H4 (cell line): Measurements from ENCODE around the gene CYP3A4. TPM values are rescaled to one million over a fixed set of nuclear protein-coding genes. Genes with fewer than 3 reads are reported as not detected.
"Not testable (repeated sequence)": the region's sequence is repeated elsewhere in the genome, so short reads cannot be mapped to it uniquely, and the experiment has no call there.

Source experiments
- DNase-seq: peaks from one replicate; pipeline ENCODE4 v3.0.0-alpha.2; 2015; ENCODE audit warnings: low spot score
- total RNA-seq: library from RNA; depleted of rRNA; stranded (reverse); fragments of >200 nt; shearing (Covaris generic); gene quantifications from 2 replicates; pipeline ENCODE4 v1.2.3, GENCODE V29; 2014

CYP3A4 gene
- total RNA-seq, 1 experiment from 2014 or later = not detected

DNA sequence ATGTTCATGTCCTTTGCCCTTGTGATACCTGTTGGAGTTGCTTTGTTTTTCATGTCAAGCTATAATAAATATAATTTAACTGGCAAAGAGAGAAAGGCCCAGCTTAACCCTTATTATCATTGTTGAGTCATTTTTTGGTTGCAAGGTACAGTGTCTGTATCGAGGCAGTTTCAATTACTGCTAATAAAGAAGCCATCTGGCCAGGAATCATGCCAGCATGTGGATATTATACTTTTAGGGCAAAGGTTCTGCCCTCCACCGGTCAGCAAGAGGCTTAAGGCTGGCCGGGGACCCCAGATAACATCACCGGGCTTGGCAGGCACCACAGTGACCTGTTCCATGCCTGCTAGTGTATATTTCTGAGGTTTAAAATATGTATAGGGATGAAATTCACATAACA, 9.0 kb upstream of the CYP3A4 start:
- DNase-seq = no peak

GRCh38 chr7:99791667-99792369, 7.8 kb upstream of the CYP3A4 start:
- DNase-seq = no peak

DNA sequence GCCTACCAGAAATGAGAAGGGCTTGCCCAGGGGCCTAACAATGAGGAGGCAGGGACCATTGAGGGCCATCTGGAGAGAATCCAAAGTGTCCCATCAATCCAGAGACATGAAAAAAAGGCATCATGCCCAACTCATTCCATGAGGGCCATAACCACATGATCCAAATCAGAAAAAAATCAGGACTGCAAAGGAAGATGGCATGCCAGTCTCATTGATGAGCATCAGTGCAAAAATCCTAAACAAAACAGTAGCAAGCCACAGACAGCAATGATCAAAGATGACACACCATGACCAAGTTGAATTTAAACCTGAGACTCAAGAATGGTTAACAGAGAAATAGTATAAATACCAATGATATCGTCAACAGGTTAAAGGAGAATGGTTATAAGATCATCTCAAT, 7.0 kb upstream of the CYP3A4 start:
- no peak for DNase-seq

DNA sequence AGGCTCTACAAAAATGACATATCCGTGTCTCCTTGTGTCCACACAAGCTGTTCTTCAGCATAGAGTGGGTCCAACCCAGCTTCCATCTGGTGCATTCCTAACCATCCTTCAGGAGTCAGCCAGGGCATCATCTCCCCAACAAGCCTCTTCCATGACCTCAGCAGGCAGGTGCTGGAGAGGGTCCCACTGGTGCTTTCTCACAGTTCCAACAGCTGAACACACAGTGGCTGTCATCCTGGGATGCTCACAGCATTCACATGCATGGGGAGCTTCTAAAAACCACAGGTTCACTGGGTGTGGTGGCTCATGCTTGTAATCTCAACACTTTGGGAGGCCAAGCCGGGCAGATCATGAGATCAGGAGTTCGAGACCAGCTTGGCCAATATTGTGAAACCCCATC, 6.4 kb upstream of the CYP3A4 start:
- DNase-seq = no peak

- DNase-seq = no peak
Observed at GRCh38 chr7:99789441-99790070, 5.6 kb upstream of the CYP3A4 start.

DNA sequence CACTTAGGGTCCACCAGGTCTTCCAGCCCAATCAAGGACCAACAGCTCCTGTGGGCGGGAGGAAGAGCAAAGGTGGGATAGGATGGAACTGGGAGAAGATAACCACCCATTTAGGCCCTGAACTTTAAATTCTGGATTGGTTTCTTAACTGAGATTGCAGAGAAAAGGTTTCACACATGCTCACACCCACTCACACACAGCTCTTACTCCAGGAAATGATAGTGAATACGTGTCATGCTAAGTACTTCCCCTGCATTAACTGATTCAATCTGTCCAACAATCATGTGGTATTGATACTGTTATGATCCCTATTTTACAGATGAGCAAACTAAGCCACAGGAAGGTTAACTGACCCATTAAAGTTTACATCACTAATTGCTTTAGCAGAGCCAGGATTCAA, 4.6 kb upstream of the CYP3A4 start:
- DNase-seq = no peak

DNA sequence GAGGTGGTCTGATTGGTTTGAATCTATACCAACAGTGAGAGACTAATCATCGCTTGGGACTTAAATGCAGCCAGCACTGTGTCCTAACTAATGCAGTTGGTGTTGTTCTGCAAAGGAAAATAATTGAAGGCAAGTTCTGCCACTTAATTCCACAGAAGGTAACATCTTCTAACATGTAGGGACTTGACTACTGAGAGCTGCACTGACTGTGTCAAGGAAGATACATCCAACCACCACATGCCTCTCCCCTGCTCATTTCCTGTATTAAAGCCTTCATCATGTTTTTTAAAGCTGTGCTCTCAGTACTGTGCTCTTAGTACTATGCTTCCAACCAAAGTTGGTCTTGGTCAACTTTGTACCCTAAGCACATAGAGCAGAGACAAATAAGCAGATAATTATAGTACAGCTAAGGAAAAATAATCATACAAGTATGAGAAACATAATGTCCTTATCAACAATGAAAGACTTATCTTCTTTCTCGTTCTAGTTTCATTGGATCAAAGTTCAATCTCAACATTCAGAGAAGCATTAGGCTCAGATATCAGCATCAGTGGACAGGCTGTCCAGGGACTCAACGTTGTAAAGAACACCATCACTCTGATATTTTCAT, 2.8 kb upstream of the CYP3A4 start:
- DNase-seq = no peak

GRCh38 chr7:99785654-99786053, 1.7 kb upstream of the CYP3A4 start:
- not testable (repeated sequence) for DNase-seq

- DNase-seq = no peak
Observed at GRCh38 chr7:99782012-99782953, 1.7 kb downstream of the CYP3A4 start.

- no peak for DNase-seq
Observed at GRCh38 chr7:99780588-99780987, 3.4 kb downstream of the CYP3A4 start.

- DNase-seq = no peak
Observed at GRCh38 chr7:99779949-99780348, 4.0 kb downstream of the CYP3A4 start.

- DNase-seq = no peak
Observed at GRCh38 chr7:99778880-99779279, 5.1 kb downstream of the CYP3A4 start.

GRCh38 chr7:99773395-99773794, 10.6 kb downstream of the CYP3A4 start:
- not testable (repeated sequence) for DNase-seq

GRCh38 chr7:99772565-99772964, 11.4 kb downstream of the CYP3A4 start:
- no peak for DNase-seq

DNA sequence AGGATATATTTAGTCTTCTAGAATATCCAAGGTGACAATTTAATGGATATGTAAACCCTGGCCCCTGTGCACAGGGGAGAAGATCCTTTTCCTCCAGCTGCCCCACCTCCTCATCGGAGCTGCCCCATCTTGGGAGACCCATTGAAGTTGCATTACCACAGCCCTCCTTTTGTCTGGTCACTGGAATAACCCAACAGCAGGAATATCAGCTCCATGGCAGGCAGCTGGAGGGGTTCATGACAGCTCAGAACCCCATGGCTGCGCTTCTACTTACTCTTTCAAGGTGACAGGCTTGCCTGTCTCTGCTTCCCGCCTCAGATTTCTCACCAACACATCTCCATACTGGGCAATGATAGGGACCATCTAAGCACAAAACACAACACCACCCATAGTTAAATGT, 14.5 kb downstream of the CYP3A4 start:
- not testable (repeated sequence) for DNase-seq

DNA sequence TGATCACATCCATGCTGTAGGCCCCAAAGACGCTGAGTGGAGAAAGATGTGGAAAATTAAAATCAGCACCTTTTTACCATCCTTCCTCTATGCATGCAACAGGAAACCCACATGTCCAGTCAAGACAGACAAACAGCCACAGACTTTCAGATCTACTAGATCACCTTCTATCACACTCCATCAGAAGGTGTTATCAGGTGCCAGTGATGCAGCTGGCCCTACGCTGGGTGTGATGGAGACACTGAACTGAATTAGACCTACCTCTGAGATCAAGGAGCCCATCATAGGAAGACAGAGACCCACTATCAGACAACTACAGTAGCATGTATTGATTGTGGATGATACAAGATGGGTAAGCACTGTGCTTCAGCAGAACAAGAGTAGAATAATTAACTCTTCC, 15.5 kb downstream of the CYP3A4 start:
- no peak for DNase-seq

- no peak for DNase-seq
Observed at GRCh38 chr7:99767662-99768061, 16.3 kb downstream of the CYP3A4 start.

DNA sequence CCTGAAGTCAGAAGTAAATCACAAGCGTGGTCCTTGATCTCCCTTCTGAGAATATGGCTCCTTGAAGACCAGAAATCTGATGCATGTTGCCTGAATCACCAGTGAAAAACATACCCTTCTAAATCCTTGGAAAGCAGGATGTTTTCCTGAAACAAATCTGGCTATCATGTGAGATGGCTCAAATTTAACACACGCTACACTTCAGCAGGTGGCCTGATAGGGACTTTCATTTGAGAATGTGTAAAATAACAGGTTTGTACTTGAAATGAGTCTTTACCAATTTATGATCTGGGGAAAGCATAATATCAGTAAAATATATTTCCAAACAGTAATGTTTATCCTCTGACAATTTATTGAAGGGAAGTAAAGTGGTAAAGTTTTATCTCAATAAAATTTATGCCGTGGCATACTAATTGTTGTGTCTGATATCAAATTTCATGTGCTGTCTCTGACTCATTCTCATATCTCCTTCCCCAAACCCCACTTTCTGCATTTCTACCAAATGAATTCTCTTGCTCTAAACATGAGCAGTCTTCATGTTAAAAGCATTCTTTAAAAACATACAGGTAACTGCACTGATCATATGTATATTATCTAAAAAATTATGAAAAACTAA, 17.4 kb downstream of the CYP3A4 start:
- DNase-seq = no peak

GRCh38 chr7:99764478-99764877, 19.5 kb downstream of the CYP3A4 start:
- no peak for DNase-seq

GRCh38 chr7:99762680-99763327, 21.2 kb downstream of the CYP3A4 start:
- peak; percentile 18 for DNase-seq

DNA sequence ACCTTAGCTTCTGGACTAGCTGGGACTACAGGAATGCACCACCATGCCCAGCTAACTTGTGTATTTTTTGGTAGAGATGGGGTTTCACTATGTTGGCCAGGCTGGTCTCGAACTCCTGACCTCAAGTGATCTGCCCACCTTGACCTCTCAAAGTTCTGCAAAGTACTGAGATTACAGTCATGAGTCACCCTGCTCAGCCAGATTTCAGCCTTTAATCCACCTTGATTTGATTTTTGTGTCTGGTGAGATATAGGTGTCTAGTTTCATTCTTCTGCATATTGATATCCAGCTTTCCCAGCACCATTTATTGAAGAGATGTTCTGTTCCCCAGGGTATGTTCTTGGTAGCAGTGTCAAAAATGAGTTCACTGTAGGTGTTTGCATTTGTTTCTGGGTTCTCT, 28.9 kb downstream of the CYP3A4 start:
- no peak for DNase-seq
